Lung (tissue), 12 donors: Measurements from ENCODE around the gene SH3PXD2A. TPM values are rescaled to one million over a fixed set of nuclear protein-coding genes. Genes with fewer than 3 reads are reported as not detected.

Experiments
- ATAC-seq: fragments of 200-7000 bp; cut with Tn5 transposase; one replicate; pipeline ENCODE4 v1.9.1; 2020; ENCODE audit warnings: moderate number of reproducible peaks; ENCODE audit not compliant: insufficient read depth, low FRiP score
- DNase-seq, 3 donors: peaks; one replicate each; pipeline ENCODE4 v3.0.0-alpha.2; 2013 to 2017
- H3K27ac ChIP-seq, 2 donors: one replicate each; pipeline ENCODE4 v1.5.1; 2013; ENCODE audit warnings: mild to moderate bottlenecking in 2 of 2, moderate library complexity in 2 of 2, control low read depth in 1 of 2, inconsistent platforms in 1 of 2, low read depth in 1 of 2, low read length in 1 of 2
- H3K27me3 ChIP-seq, 3 donors: one replicate each; pipeline ENCODE4 v1.5.1; 2013; ENCODE audit warnings: low read length in 2 of 3; ENCODE audit not compliant: control insufficient read depth in 3 of 3, insufficient read depth in 3 of 3
- H3K36me3 ChIP-seq, 4 donors: one replicate each; pipeline ENCODE4 v1.5.1; 2013; ENCODE audit warnings: low read length in 4 of 4, mild to moderate bottlenecking in 1 of 4, moderate library complexity in 1 of 4; ENCODE audit not compliant: control insufficient read depth in 4 of 4, insufficient read depth in 4 of 4
- H3K4me1 ChIP-seq, 5 donors: one replicate each; pipeline ENCODE4 v1.5.1; 2013; ENCODE audit warnings: low read length in 5 of 5, mild to moderate bottlenecking in 2 of 5, moderate library complexity in 1 of 5; ENCODE audit not compliant: control insufficient read depth in 5 of 5, insufficient read depth in 5 of 5
- H3K4me3 ChIP-seq: one replicate; pipeline ENCODE4 v1.5.1; 2013; ENCODE audit warnings: mild to moderate bottlenecking, control low read depth, moderate library complexity
- H3K9ac ChIP-seq, 2 donors: one replicate each; pipeline ENCODE4 v1.5.1; 2013; ENCODE audit warnings: low read length in 2 of 2, control low read depth in 1 of 2; ENCODE audit not compliant: insufficient read depth in 1 of 2
- H3K9me3 ChIP-seq, 4 donors: one replicate each; pipeline ENCODE4 v1.5.1; 2013; ENCODE audit warnings: low read length in 3 of 4, mild to moderate bottlenecking in 1 of 4, moderate library complexity in 1 of 4; ENCODE audit not compliant: control insufficient read depth in 4 of 4, insufficient read depth in 3 of 4
- CTCF ChIP-seq: IDR thresholded peaks from 2 replicates; pipeline ENCODE4 v1.5.1; 2012; ENCODE audit warnings: mild to moderate bottlenecking; ENCODE audit errors: control extremely low read depth, extremely low read depth
- WGBS, 2 donors: extraction: QIAGEN DNeasy Blood & Tissue Kit; methylation state at CpG; one replicate each; pipeline ENCODE4 v1.1.7; 2013; 5-methylcytosine and 5-hydroxymethylcytosine counted together
- polyA plus RNA-seq, 2 donors: library from polyadenylated mRNA; stranded (reverse); fragments of 200-250 nt; gene quantifications; one replicate each; pipeline ENCODE4 v1.2.1, GENCODE V29; 2013
- total RNA-seq, 2 donors: library from RNA; depleted of rRNA in 1 of 2; stranded (reverse); fragments of >200 nt in 1 of 2; gene quantifications; one replicate each; pipeline ENCODE4 v1.2.1, GENCODE V29; 2014 to 2021
- donor health status: control.
- donor health status: control.
- donor health status: Bipolar disorder and iron deficiency.
- donor health status: healthy.
- donor health status: DM: yes; HTN: yes; CAD: no.

The SH3PXD2A gene
- total and polyA plus RNA-seq, 4 donors = 9.9 to 53.2 (median 29.2) TPM

GRCh38 chr10:103859161-103860086 lies 4.0 kb upstream of the SH3PXD2A start:
- peak; percentile 62 for TF ChIP-seq CTCF
- Histone ChIP-seq H3K27ac (no peak overlapping the region), H3K36me3 (no peaks in the 10 kb centered on the region), H3K4me1 (peaks cover 0 to 11% (median 8%) of the 10 kb centered on the region in 5 donors), H3K4me3 (no peak overlapping the region), H3K9ac (no peak overlapping the region), H3K27me3 (no peaks in the 10 kb centered on the region), H3K9me3 (no peaks in the 10 kb centered on the region)
- 57 to 66% methylated on average over 15 of the region's 15 CpGs for WGBS, 2 donors
- DNase-seq (peak; percentile 81 to 86 (median 85)), ATAC-seq (peak; percentile 60)

GRCh38 chr10:103858360-103858759 lies 3.0 kb upstream of the SH3PXD2A start:
- DNase-seq = no peak
- no peak overlapping the region for H3K27ac ChIP-seq
- no peak overlapping the region for H3K4me3 ChIP-seq
- peaks cover 2 to 20% (median 13%) of the 10 kb centered on the region in 5 donors for H3K4me1 ChIP-seq
- ATAC-seq = no peak
- WGBS, 2 donors = 90 to 92% methylated on average over 5 of the region's 5 CpGs
- no peak overlapping the region for H3K9ac ChIP-seq
- H3K36me3 ChIP-seq = no peaks in the 10 kb centered on the region
- no peak for TF ChIP-seq CTCF
- no peaks in the 10 kb centered on the region for H3K27me3 ChIP-seq
- no peaks in the 10 kb centered on the region for H3K9me3 ChIP-seq

- Histone ChIP-seq H3K4me3 (no peak overlapping the region), H3K9ac (peak overlapping the region in 1 of 2 donors; percentile 3), H3K27me3 (no peaks in the 10 kb centered on the region), H3K4me1 (peaks cover 14 to 36% (median 27%) of the 10 kb centered on the region in 5 donors), H3K9me3 (no peaks in the 10 kb centered on the region), H3K36me3 (no peaks in the 10 kb centered on the region), H3K27ac (no peak overlapping the region)
- 90 to 94% methylated on average over 5 of the region's 5 CpGs for WGBS, 2 donors
- DNase-seq (peak in 1 of 3 donors; percentile 23), ATAC-seq (no peak)
- no peak for TF ChIP-seq CTCF
Observed at GRCh38 chr10:103856797-103857170, 1.4 kb upstream of the SH3PXD2A start.
